Ramos (cell line): ENCODE results near the gene PGPEP1.
"Not testable (repeated sequence)": the region's sequence is repeated elsewhere in the genome, so short reads cannot be mapped to it uniquely, and the experiment has no call there.

ENCODE experiments used
- in situ Hi-C: fragments of 300-500 bp; cut with MboI; formaldehyde crosslinking; loops from one replicate; pipeline ENCODE4 v1.14.3; 2022; ENCODE audit warnings: low sequenced_read_pairs; ENCODE audit not compliant: unreplicated experiment

PGPEP1 gene

GRCh38 chr19:18328340-18329034 lies 11.9 kb upstream of the PGPEP1 start:
- in situ Hi-C loops = no loop called here

- in situ Hi-C loops = no loop called here
Measured at GRCh38 chr19:18329035-18329376, 11.4 kb upstream of the PGPEP1 start.

GRCh38 chr19:18330868-18331267 lies 9.5 kb upstream of the PGPEP1 start:
- in situ Hi-C loops = no loop called here

- in situ Hi-C loops = no loop called here
Measured at GRCh38 chr19:18332917-18333530, 7.4 kb upstream of the PGPEP1 start.

- in situ Hi-C loops = no loop called here
Measured at GRCh38 chr19:18333680-18334079, 6.7 kb upstream of the PGPEP1 start.

GRCh38 chr19:18336121-18336520 lies 4.3 kb upstream of the PGPEP1 start:
- in situ Hi-C loops = no loop called here

- in situ Hi-C loops = no loop called here
Measured at GRCh38 chr19:18338541-18338940, 1.9 kb upstream of the PGPEP1 start.

- in situ Hi-C loops = loop anchor here (5.0 kb wide), 1 partner anchor 73 kb away; no protein-coding TSS in a partner anchor
Measured at GRCh38 chr19:18339723-18340122, 675 bp upstream of the PGPEP1 start.

GRCh38 chr19:18340990-18341868 lies 831 bp downstream of the PGPEP1 start:
- in situ Hi-C loops = loop anchor here (5.0 kb wide), 1 partner anchor 71 kb away; no protein-coding TSS in a partner anchor

GRCh38 chr19:18342090-18342632 lies 1.8 kb downstream of the PGPEP1 start:
- in situ Hi-C loops = loop anchor here (5.0 kb wide), 1 partner anchor 70 kb away; no protein-coding TSS in a partner anchor

GRCh38 chr19:18344582-18344950 lies 4.2 kb downstream of the PGPEP1 start:
- in situ Hi-C loops = loop anchor here (5.0 kb wide), 1 partner anchor 68 kb away; no protein-coding TSS in a partner anchor

- in situ Hi-C loops = no loop called here
Measured at GRCh38 chr19:18345296-18345695, 4.9 kb downstream of the PGPEP1 start.

GRCh38 chr19:18346091-18346490 lies 5.7 kb downstream of the PGPEP1 start:
- in situ Hi-C loops = no loop called here

- in situ Hi-C loops = no loop called here
Measured at GRCh38 chr19:18348171-18348570, 7.8 kb downstream of the PGPEP1 start.

- in situ Hi-C loops = not testable (repeated sequence)
Measured at GRCh38 chr19:18348818-18349339, 8.5 kb downstream of the PGPEP1 start.

GRCh38 chr19:18349524-18350128 lies 9.2 kb downstream of the PGPEP1 start:
- in situ Hi-C loops = no loop called here

GRCh38 chr19:18350490-18350889 lies 10.1 kb downstream of the PGPEP1 start:
- in situ Hi-C loops = no loop called here

- in situ Hi-C loops = no loop called here
Measured at GRCh38 chr19:18351544-18351943, 11.1 kb downstream of the PGPEP1 start.

GRCh38 chr19:18353378-18354005 lies 13.1 kb downstream of the PGPEP1 start:
- in situ Hi-C loops = no loop called here

- in situ Hi-C loops = not testable (repeated sequence)
Measured at GRCh38 chr19:18354743-18355142, 14.3 kb downstream of the PGPEP1 start.
